Kidney (tissue), 14 donors: ENCODE measurements around the gene ST14. TPM values are rescaled to one million over a fixed set of nuclear protein-coding genes. Genes with fewer than 3 reads are reported as not detected.

ENCODE experiments used
- DNase-seq, 5 donors: peaks; one replicate each; pipeline ENCODE4 v3.0.0-alpha.2; 2013 to 2020
- FAIRE-seq: peaks from 2 replicates; lab custom pipeline; 2012; peaks lifted over from hg19 to GRCh38; lab: Jason Lieb, UNC
- H3K27ac ChIP-seq, 2 donors: one replicate each; pipeline ENCODE4 v1.7.0; 2013; ENCODE audit warnings: low read depth in 2 of 2, low read length in 2 of 2, inconsistent platforms in 1 of 2
- H3K27me3 ChIP-seq: one replicate; pipeline ENCODE4 v1.7.1; 2013; ENCODE audit warnings: low read length, inconsistent platforms; ENCODE audit not compliant: control insufficient read depth, insufficient read depth
- H3K36me3 ChIP-seq, 3 donors: one replicate each; pipeline versions ENCODE4 v1.7.0 to v1.7.1; 2013; ENCODE audit warnings: low read length in 3 of 3, control low read depth in 1 of 3, inconsistent platforms in 1 of 3; ENCODE audit not compliant: insufficient read depth in 3 of 3, control insufficient read depth in 2 of 3
- H3K4me1 ChIP-seq, 3 donors: one replicate each; pipeline versions ENCODE4 v1.7.0 to v1.7.1; 2013; ENCODE audit warnings: low read length in 3 of 3, inconsistent platforms in 1 of 3, low read depth in 1 of 3; ENCODE audit not compliant: control insufficient read depth in 2 of 3, insufficient read depth in 2 of 3
- H3K4me3 ChIP-seq, 3 donors: one replicate each; pipeline versions ENCODE4 v1.7.0 to v1.8.1; 2013; ENCODE audit warnings: low read length in 3 of 3, control low read depth in 1 of 3, inconsistent platforms in 1 of 3
- H3K9ac ChIP-seq, 3 donors: one replicate each; pipeline versions ENCODE4 v1.7.0 to v1.7.1; 2013; ENCODE audit warnings: low read length in 3 of 3, control low read depth in 1 of 3, inconsistent platforms in 1 of 3
- H3K9me3 ChIP-seq, 3 donors: one replicate each; pipeline versions ENCODE4 v1.7.0 to v1.7.1; 2013; ENCODE audit warnings: low read length in 3 of 3, control low read depth in 1 of 3, inconsistent platforms in 1 of 3; ENCODE audit not compliant: control insufficient read depth in 2 of 3, insufficient read depth in 1 of 3
- CTCF ChIP-seq: IDR thresholded peaks from 3 replicates; pipeline ENCODE4 v1.5.1; 2012; ENCODE audit warnings: mild to moderate bottlenecking, moderate library complexity, borderline replicate concordance; ENCODE audit not compliant: insufficient read depth; ENCODE audit errors: extremely low read depth
- intact Hi-C: fragments of 100-400 bp; cut with DNase I; formaldehyde crosslinking; loops from one replicate; pipeline ENCODE4 v1.11.1; 2022
- polyA plus RNA-seq: library from polyadenylated mRNA; stranded (reverse); fragments of 350-450 nt; fragmentation: Illumina TruSeq; extraction: RNeasy Lipid Tissue Mini Kit (QIAGEN cat#74804); gene quantifications from one replicate; pipeline ENCODE4 v1.2.3, GENCODE V29; 2014; ENCODE audit warnings: low read depth, low replicate concordance; ENCODE audit not compliant: insufficient read depth
- total RNA-seq: library from RNA; stranded (reverse); fragmentation: NEBNext Ultra II Directional; extraction: Animal tissue kit (Norgen Biotek cat#: 25700); gene quantifications from one replicate; pipeline ENCODE4 v1.2.1, GENCODE V29; 2021
- donor health status: control.
- donor health status: control.
- donor health status: control.
- donor health status: control.
- donor health status: control.
- donor health status: DM: yes; HTN: yes; CAD: no.
- donor health status: Normal renal cell carcinoma (clear cell type).

ST14 gene
- total and polyA plus RNA-seq, 2 donors from 2014 or later = 59.3 to 139 TPM

- intact Hi-C loops = no loop called here
- no peak overlapping the region for H3K9ac ChIP-seq
- no peaks in the 10 kb centered on the region for H3K9me3 ChIP-seq
- DNase-seq (peak in 1 of 5 donors; percentile 37), FAIRE-seq (no peak)
- TF ChIP-seq CTCF = no peak
- H3K36me3 ChIP-seq = peaks cover 0 to 4% (median 0%) of the 10 kb centered on the region in 3 donors
- H3K4me1 ChIP-seq = peaks cover 0 to 8% (median 0%) of the 10 kb centered on the region in 3 donors
- H3K27ac ChIP-seq = no peak overlapping the region
- no peaks in the 10 kb centered on the region for H3K27me3 ChIP-seq
- no peak overlapping the region for H3K4me3 ChIP-seq
Measured at GRCh38 chr11:130218501-130219070, 59.0 kb downstream of the ST14 start.

- peaks cover 0 to 8% (median 0%) of the 10 kb centered on the region in 3 donors for H3K4me1 ChIP-seq
- intact Hi-C loops = no loop called here
- DNase-seq (peak in 1 of 5 donors; percentile 37), FAIRE-seq (no peak)
- no peaks in the 10 kb centered on the region for H3K27me3 ChIP-seq
- H3K36me3 ChIP-seq = no peaks in the 10 kb centered on the region
- no peaks in the 10 kb centered on the region for H3K9me3 ChIP-seq
- H3K27ac ChIP-seq = no peak overlapping the region
- no peak overlapping the region for H3K4me3 ChIP-seq
- TF ChIP-seq CTCF = no peak
- H3K9ac ChIP-seq = no peak overlapping the region
Measured at GRCh38 chr11:130219148-130219547, 59.6 kb downstream of the ST14 start.

- no peak overlapping the region for H3K27ac ChIP-seq
- peak in 1 of 5 donors; percentile 12 for DNase-seq
- intact Hi-C loops = no loop called here
- no peaks in the 10 kb centered on the region for H3K36me3 ChIP-seq
- H3K9ac ChIP-seq = no peak overlapping the region
- FAIRE-seq = no peak
- no peak for TF ChIP-seq CTCF
- peaks cover 0 to 8% (median 0%) of the 10 kb centered on the region in 3 donors for H3K4me1 ChIP-seq
- H3K4me3 ChIP-seq = no peak overlapping the region
- no peaks in the 10 kb centered on the region for H3K27me3 ChIP-seq
- H3K9me3 ChIP-seq = no peaks in the 10 kb centered on the region
Measured at GRCh38 chr11:130220311-130221035, 60.9 kb downstream of the ST14 start.
